Measurements from ENCODE around the gene AOC3.
"Not testable (repeated sequence)": the region's sequence is repeated elsewhere in the genome, so short reads cannot be mapped to it uniquely, and the experiment has no call there.

Gene AOC3

GRCh38 chr17:42894283-42895184, 43.5 kb downstream of the AOC3 start:
- no peak for DNase-seq

- DNase-seq: no peak
Observed at GRCh38 chr17:42895185-42895555, 44.2 kb downstream of the AOC3 start.

DNA sequence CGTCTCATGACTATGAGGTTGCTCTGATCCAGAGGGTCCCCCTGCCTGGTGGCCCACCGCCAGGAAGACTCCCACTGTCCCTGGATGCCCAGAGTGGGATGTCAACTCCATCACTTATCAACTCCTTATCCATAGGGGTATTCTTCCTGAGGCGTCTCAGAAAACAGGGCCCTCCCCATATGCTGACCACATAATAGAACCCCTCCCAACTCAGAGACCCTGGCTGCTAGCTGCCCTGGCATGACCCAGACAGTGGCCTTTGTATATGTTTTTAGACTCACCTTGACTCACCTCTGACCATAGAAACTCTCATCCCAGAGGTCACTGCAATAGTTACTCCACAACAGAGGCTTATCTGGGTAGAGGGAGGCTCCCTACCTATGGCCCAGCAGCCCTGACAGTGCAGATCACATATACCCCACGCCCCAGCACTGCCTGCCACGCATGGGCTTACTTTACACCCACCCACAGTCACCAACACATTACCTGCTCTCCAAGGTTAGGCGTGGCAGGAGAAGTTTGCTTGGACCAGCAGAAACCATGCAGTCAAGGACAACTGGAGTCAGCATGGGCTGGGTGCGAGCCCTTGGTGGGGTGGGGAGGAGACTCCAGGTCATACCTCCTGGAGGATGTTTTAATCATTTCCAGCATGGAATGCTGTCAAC, 47.3 kb downstream of the AOC3 start:
- DNase-seq: no peak

DNA sequence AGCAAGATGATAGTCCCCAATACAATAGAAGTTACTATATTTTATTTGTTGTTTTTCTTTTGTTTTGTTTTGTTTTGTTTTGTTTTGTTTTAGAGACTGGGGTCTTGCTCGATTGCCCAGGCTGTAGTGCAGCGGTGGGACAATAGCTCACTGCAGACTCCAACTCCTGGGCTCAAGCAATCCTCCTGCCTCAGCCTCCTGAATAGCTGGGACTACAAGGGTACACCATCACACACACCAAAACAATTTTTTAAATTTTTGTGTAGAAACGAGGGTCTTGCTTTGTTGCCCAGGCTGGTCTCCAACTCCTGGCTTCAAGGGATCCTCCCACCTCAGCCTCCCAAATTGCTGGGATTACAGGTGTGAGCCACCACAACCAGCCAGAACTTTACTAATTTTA, 49.0 kb downstream of the AOC3 start:
- not testable (repeated sequence) for DNase-seq

- DNase-seq: no peak
Observed at GRCh38 chr17:42900460-42901331, 49.7 kb downstream of the AOC3 start, which contains the start of gene G6PC1. G6PC1 (plus strand) TSS chr17:42900799; CDS start chr17:42900877, 78 bp downstream.

- no peak for DNase-seq
Observed at GRCh38 chr17:42901535-42902229, 50.7 kb downstream of the AOC3 start.

- no peak for DNase-seq
Observed at GRCh38 chr17:42904110-42904469, 53.1 kb downstream of the AOC3 start.

GRCh38 chr17:42906772-42907446, 55.9 kb downstream of the AOC3 start:
- DNase-seq: no peak
